GM18868 (cell line): ENCODE data around the gene PRKCA.

Experiments used
- ATAC-seq: cut with Tn5 transposase; IDR thresholded peaks from one replicate; pipeline ENCODE4 v1.9.1; 2021; ENCODE audit warnings: mild to moderate bottlenecking, moderate library complexity; ENCODE audit not compliant: unreplicated experiment

Gene PRKCA

DNA sequence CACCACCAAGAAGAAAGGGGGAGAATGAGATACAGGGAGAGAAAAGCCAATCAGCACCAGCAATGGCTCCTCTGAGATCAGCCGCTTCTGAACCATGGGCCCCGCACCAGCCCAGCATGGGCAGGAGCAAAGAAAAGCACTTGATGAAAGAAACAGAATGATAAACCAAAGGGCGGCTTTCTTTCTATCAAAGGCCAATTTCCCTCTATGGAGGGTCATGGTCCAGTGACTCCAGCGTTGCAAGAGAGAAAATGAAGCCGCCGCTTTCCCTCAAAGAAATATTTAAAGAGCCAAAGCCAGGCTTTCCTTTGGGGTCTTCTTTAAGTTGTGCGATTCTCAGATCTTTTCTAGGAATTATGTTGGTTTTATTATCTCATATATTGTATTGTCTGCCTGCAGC is 447.7 kb downstream of the PRKCA start:
- no peak for ATAC-seq

DNA sequence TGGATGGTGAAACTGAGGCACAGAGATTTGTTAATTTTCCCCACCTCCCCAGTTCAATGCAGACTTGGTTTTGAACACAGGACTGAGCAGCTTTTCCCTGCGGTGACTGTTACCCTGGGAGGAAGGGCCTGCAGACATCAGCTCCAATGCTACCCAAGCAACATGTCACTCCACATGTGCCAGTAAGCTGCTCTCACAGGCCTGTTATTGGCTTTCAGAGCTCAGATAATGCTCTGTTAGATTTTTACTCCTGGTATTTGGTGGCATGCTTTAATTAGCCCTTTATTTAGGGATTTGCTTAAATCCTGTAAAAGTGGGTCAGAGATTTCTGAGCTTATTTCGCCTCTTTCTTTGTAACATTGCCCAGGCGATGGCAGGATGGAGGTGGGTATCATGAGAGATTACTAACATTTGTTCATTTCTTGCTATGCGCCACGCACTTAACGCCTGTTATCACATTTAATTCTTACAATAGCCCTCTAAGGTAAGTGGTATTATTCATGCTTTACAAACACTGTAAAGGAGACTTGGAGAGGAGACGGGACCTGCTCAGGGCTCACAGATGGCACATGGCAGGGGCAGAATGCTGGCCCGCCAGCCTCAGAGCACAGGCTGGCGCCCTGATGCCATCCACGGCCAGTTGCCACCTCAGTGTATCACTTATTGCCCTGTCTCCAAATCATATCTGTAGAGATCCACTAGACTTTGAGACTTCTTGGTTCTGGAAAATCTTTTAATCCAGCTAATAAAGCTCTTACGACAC is 448.5 kb downstream of the PRKCA start:
- no peak for ATAC-seq

DNA sequence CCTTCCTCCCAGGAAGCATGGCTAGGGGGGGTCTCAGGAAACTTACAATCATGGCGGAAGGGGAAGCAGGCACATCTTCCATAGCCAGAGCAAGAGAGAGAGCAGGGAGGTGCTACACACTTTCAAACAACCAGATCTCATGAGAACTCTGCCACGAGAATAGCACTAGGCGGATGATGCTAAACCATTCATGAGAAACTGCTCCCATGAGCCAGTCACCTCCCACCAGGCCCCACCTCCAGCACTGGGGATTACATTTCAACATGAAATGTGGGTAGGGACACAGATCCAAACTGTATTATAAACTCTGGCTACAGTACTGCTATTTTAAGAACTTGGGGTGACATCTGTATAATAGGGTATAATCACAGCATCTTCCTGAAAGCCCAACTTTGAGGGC is 449.4 kb downstream of the PRKCA start:
- ATAC-seq, result no peak

DNA sequence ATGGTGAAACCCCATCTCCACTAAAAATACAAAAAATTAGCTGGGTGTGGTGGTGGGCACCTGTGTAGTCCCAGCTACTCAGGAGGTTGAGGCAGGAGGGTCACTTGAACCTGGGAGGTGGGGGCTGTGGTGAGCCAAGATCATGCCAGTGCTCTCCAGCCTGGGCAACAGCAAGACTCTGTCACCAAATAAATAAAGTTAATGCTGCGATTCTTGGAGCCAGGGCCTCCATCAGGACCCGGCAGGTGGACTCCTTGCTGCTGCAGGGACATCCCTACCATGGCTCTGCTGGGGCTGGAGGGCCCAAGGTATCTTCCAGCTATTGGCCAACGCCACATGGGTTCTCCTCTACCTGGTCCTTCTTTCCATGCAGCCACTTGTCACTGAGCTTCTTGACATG is 450.0 kb downstream of the PRKCA start:
- ATAC-seq, result no peak

DNA sequence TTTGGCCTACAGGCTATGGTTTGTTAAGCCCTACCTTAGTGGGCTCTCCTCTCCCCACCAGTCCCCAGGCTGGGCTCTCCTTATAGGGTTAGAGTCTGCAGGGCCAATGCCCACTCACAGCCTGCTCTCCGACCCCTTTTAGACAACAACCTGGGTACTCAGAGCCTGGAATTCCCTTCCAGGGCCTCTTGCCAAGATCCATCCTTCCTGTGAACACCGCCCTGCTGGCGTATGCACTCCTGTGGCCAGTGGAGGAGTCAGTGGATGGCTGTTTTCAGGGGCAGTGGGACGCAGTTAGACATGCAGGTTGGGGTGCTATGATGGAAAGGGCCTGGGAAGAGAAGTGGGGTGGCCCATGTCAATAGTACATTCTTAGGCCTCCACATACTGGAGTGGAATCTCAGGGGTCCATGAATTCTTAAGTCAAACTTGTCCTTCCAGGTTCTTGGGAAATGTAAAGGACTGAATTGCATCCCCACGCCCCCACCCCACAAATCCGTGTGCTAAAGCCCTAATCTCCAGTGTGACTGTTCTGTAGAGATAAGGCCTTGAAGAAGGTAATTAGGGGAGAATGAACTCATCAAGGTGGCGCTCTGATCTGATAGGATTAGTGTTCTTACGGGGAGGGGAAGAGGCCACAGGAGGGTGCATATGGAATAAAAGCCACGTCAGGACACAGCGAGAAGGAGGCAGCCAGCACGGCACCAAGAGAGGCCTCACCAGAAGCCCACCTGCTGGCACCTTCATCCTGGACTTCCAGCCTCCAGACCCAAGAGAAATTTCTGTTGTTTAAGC is 450.9 kb downstream of the PRKCA start:
- ATAC-seq, result no peak

DNA sequence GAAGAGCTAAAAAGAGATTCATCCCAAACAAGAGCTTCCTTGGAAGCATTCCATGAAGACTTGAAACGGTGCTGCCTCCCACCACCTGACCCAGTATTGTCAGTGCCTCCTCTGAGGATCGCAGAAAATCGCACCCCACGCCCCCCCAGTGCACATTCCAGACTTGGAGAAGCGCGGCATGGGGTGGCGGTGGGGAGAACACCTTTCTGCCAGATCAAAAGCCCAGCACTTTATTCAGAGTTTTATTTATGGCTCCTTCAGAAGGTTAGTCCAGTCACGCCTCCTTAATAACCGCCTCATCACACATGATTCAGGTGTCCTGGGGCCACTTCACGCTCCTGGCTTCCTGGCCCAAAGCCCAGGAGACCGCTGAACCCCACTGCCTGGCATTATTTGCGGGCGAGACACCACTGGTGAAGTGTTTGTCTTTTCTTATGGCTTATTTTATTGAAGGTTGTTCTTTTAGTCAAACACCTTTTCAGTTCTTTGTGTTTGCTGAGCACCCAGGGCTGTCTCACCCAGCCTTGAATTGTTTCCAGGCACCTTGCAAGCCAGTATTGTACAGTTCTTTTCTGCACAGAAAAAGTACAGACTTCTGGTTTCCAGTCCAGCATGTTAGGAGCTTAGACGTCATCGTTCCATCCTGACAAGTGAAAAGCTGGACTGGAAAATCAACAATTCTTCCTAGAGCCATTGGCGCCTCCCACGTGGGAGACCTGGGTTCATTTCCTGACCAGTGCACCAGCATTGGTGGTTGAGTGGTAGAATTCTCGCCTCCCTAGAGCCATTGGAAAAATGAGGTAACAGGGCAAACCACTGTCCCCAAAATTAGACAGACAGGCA is 452.9 kb downstream of the PRKCA start:
- ATAC-seq, result no peak

DNA sequence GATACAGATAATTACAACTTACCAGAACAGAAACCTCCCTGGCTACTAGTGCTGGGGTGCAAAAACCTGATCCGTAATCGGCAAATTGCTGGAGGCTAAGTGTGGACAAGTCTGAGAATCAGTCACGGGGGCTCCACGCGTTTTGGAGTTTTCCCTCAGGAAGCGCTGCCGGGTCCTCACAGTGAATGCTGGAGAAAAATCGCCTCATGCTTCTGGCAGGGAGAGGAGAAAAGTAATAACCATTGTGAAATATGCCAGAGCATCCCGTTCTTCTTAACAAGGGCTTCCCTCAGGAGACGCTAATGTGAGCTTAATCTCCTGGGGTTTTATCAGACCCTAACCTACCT is 453.5 kb downstream of the PRKCA start:
- ATAC-seq, result no peak

DNA sequence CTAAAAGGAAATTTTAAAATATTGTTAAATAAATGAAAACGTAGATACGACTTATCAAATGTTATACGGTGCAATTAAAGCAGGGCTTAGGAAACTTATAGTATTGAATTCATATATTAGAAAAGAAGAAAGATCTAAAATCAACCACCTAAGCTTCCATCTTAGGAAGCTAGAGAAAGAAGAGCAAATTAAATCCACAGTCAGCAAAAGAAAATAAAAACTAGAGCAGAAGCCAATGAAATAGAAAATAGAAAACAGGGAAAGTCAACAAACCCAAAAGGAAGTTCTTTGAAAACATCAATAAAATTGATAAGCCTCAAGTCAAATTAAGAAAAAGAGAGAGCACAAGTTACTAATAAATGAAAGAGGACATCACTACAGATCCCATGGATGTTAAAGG is 457.9 kb downstream of the PRKCA start:
- no peak for ATAC-seq

DNA sequence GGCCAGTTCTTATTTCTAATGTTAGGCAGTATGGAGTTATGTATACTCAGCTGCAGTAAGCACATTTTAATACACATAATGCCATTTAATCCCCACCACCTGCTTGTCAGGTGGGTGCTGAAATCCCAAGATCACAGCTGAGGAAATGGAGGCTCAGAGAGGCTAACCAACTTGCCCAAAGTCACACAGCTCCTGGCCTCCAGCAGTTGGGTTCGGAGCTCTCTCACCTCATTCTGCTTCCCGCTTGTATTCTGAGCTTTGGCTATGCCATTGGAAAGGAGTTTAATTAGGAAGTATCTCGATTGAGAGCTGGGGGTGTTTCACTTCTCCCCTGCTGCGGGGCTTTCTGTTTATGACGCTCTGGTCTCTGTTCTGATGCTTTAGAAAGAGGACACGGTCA is 459.9 kb downstream of the PRKCA start:
- ATAC-seq, result no peak

DNA sequence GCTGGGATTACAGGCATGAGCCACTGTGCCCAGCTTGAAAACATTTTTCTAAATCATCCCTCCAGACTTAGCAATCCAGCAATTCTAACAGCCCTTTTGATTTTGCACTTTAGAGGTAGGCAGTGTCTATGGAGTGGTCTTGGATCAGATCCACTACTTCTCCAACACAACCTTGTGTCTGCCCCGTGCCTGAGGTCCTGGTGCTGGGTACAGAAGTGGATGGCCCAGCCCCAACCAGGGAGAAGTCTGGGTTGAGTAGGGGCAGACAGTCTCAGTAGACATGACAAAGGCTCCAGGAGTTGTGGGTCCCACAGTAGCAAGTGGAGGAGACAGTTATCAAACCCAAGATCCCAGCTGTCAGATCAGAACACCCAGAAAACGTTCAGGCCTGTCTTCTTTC is 460.6 kb downstream of the PRKCA start:
- ATAC-seq, result no peak

DNA sequence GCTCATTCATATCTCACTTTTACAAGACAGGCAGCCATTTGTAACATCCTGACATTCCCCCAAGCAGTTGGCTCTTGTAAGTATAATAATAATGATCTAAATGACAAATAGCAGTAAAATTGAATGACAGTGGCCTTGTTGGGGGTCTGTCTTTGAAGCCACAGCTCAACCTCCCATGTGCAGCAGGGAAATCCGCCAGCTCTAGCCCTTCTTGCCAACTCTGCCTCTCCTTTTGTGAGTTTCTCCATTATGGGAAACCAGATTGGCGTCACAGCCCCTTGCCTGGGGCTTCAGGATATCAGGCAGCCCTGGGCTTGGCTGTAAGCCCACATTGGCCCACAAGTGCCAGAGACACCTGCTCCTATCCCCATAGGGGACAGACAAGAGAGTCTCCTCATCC is 462.1 kb downstream of the PRKCA start:
- ATAC-seq, result no peak

DNA sequence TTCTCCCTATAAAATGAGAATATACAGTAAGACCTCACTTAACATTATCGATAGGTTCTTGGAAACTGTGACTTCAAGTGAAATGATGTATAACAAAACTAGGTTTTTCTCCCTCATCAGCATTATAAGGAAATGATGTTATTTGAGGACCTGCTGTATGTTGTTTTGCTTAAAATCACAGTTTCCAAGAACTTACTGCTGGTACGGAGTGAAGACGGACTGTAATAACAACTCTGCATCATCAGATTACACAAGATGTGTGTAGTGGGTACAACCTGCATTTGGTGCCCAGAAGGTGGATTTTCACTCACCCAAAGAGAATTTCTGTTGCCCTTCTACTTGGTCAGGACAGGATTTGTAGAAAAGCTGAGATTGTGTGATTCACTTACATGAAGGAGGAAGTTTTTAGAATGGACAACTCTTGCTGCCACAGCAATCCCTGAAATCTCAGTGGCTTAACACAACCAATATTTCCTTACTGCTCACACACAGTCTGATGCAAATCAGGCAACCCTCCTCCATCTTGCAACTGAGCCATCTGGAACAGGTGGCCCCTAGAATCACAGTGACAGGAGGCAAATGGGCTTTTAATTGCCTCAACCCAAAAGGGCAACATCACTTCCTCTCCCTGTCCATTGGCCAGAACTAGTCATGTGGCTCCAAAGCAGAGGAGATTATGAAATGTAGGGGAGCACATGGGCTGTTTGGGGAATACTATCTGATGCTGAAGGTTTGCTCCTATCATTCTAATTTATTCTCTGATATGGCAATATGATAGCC is 464.9 kb downstream of the PRKCA start:
- ATAC-seq, result no peak

DNA sequence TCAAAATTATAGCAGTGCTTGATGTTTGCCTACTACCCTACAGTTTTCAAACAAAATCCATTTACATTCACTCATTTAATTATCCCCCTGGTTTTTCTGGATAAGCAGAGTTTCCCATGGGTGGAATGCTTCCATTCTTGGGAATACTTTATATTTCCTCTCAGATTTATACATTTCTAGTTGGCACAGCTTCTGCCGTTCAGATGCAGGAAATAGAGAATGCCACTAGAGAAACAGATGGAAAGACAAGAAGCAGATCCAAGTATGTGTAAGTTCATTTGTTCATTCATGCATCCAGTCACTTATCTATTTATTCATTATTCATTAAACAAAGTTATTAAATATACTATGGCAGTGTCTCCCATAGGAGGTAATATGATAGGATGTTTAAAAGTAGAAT is 467.5 kb downstream of the PRKCA start:
- ATAC-seq, result no peak

DNA sequence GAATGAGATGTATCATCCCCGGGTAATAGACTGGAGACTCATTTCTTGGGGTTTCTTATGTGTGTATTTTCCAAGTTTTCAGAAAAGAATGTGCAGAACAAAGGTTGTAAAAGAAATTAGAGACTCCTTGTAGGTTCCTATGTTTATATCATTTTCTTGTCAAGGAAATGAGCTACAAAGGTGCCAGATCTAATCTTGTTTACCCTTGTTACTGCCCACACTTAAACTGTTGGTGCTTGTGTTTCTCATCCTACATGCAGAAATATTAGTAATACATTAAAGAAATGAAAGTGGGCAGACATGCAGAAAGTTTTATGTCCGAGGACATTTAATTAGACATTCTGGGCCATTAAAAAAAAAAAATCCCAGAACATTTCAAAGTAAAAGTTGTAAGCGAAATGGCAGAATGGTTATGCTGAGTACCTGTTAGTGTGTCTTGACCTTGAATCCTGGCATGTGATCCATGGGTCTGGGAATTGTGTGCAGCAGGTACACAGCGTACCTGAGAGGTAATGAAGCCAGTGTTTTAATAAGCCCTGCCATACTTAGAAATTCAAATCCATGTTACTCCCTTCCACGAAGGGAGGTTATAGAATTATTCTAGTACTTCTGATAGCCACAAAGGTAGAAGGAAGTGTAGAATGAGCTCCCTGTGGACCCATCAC is 469.9 kb downstream of the PRKCA start:
- no peak for ATAC-seq

DNA sequence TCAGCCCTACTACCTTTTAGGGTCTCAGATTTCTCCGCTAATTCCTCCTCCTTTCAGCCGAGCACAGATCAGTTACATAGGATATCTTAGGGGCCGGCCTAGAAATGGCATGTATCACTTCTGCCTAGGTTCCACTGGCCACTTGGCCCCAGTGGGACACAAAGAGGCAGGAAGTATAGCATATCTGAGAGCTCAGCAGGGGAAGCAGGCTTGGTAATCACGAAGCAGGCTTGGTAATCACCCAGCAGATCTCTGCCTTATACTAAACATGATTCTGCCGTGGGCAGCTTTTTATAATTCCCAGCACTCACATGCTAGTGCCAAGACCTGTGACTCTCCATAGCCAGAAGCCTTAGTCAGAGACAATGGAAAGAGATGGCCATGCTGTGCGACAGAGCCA is 472.9 kb downstream of the PRKCA start:
- ATAC-seq, result no peak

DNA sequence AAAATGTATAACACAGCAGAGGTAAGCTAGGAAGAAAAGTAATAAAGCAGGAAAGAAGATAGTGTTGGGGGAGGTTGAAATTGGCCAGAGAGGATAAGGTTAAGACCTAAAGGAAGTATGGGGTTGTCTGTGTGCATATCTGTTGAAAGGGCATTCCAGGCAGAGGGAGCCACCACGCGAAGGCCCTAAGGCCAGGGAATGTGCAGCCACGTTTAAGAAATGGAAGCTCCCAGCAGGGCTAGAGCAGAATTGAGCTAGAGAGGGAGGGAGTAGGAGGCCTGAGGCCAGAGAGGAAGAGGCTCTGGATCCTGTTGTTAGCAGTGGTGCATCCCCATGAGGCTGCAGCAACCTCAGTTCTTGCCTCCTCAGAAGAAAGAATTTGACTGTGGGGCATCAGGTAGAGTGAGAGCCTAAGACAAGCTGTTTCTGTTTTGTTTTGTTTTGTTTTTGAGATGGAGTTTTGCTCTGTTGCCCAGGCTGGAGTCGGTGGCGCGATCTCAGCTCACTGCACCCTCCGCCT is 473.5 kb downstream of the PRKCA start:
- ATAC-seq, result no peak

DNA sequence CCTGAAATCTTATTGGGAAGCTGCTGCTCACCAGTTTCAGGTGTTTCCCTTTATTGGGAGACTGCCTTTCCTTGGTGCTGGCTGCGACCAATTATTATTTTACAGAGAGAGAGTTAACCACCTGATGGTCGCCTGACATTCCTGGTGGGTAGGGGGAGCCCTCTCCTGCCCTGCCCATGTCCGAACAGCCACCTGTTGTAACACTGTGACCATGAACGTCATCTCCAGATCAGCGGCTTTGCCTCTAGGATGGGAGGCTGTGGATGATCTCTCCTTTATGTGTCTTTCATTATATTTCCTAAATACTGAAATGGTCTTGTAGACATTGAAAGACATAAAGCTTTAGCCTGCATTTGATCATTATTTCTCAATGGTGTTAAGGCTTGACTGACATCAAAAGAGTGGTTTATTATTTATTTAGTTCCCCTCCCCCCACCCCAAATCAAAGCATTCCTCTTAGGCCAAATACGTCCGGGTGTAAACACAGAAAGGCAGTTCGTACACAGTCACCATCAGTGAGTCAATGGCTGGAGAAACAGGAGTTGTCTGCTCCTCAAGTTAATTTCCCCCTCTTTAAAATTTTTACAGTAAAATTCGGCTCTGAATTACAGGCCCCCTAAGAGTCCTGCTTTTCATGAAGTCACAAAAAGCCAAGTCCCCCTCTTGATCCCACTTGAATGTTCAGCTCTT is 474.7 kb downstream of the PRKCA start:
- no peak for ATAC-seq

DNA sequence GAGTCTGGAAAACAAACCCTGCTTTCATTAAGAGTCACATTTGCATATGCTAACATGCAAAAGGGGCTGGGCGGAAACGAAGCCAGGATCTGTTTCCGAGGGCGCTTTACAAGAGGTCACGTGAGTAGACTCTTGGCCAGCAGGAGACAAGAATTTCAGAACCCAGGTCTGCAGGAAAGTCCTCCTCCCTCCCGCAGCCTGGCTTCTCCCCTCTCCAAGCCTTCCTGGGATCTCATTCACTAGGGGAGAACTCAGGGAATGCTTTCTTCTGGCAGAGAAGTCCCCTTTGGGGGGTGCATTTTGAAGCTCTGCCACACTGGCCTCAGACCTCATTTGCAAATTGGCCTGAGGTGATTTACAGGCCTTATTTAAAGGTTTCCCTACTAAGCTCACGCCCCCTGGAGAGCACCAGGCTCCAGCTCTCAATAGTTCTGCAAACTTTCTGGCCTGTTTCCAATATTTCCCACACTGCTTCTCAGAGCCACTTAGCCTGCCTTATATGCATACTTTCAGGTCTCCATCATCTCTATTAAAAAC is 475.3 kb downstream of the PRKCA start:
- no peak for ATAC-seq

DNA sequence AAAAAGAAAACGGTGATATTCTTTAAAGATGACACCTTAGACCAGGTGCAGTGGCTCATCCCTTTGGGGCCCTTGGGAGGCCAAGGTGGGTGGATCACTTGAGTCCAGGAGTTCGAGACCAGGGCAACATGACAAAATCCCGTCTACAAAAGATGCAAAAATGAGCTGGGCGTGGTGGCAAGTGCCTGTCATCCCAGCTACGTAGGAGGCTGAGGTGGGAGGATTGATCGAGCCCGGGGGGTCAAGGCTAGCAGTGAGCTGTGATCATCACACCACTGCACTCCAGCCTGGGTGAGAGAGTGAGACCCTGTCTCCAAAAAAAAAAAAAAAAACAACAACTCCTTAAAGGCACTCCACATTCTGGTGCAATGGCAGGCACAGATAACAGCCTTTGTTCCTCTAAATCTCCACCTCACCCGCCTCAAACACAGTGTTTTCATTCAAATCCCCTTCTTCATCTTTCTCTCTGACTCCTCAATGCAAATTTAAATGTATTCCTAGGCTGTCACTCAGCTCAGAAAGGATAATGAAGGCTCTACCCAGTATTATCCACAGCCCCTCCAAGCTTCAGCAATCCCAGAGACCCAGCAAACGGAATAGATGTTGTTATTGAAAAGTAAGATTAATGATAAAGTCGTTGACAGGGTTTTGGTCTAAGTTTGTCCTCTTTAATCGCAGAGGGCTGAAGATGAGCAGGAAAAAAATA is 476.3 kb downstream of the PRKCA start:
- ATAC-seq, result no peak
